Fibroblast of lung (primary cell): ENCODE measurements around the gene GRID2IP. TPM values are rescaled to one million over a fixed set of nuclear protein-coding genes. Genes with fewer than 3 reads are reported as not detected.

Source experiments
- DNase-seq, 2 donors: peaks; one replicate each; pipeline versions ENCODE4 v3.0.0 to v3.0.0-alpha.2; 2010; ENCODE audit warnings: low read depth in 2 of 2
- H2AFZ ChIP-seq: 2 replicates; pipeline ENCODE4 v1.5.1; 2012; ENCODE audit warnings: low read length, control low read depth, inconsistent platforms
- H3K27ac ChIP-seq: 2 replicates; pipeline ENCODE4 v1.5.1; 2011; ENCODE audit warnings: low read length, control low read depth; ENCODE audit not compliant: insufficient read depth
- H3K27me3 ChIP-seq: 2 replicates; pipeline ENCODE4 v1.5.1; 2011; ENCODE audit warnings: mild to moderate bottlenecking, low read length; ENCODE audit not compliant: control insufficient read depth, insufficient read depth
- H3K36me3 ChIP-seq: 2 replicates; pipeline ENCODE4 v1.5.1; 2011; ENCODE audit warnings: low read length; ENCODE audit not compliant: control insufficient read depth, insufficient read depth
- H3K4me1 ChIP-seq: 2 replicates; pipeline ENCODE4 v1.5.1; 2011; ENCODE audit warnings: low read length; ENCODE audit not compliant: control insufficient read depth, insufficient read depth; ENCODE audit errors: extremely low read depth
- H3K4me2 ChIP-seq: 2 replicates; pipeline ENCODE4 v1.5.1; 2011; ENCODE audit warnings: low read length, control low read depth; ENCODE audit not compliant: insufficient read depth; ENCODE audit errors: extremely low read depth
- H3K4me3 ChIP-seq, 4 experiments: fragments of 200-600 bp in 1 of 4; sonication (generic) in 1 of 4; replicated peaks in 1 of 4; 2 replicates each; pipeline ENCODE4 v1.5.1; 2011 to 2016; ENCODE audit warnings: low read length in 4 of 4, low read depth in 3 of 4, mild to moderate bottlenecking in 3 of 4, control low read depth in 2 of 4, inconsistent platforms in 1 of 4, mixed read lengths in 1 of 4; ENCODE audit not compliant: insufficient read depth in 1 of 4; ENCODE audit errors: control extremely low read depth in 1 of 4
- H3K79me2 ChIP-seq: 2 replicates; pipeline ENCODE4 v1.5.1; 2012; ENCODE audit warnings: mild to moderate bottlenecking, low read length, inconsistent platforms; ENCODE audit not compliant: control insufficient read depth, insufficient read depth
- H3K9ac ChIP-seq: 2 replicates; pipeline ENCODE4 v1.5.1; 2011; ENCODE audit warnings: mild to moderate bottlenecking, low read length, control low read depth; ENCODE audit not compliant: insufficient read depth
- H3K9me3 ChIP-seq: 2 replicates; pipeline ENCODE4 v1.5.1; 2012; ENCODE audit warnings: low read depth, low read length; ENCODE audit not compliant: control insufficient read depth, insufficient read depth
- H4K20me1 ChIP-seq: 2 replicates; pipeline ENCODE4 v1.5.1; 2011; ENCODE audit warnings: low read length; ENCODE audit not compliant: control insufficient read depth, insufficient read depth; ENCODE audit errors: extremely low read depth
- CTCF ChIP-seq, 2 donors: IDR thresholded peaks in 1 of 2; conservative IDR thresholded peaks in 1 of 2; 1 replicate in 1 of 2; 2 replicates in 1 of 2; pipeline ENCODE4 v1.5.1; 2011 to 2012; ENCODE audit warnings: low read length in 2 of 2, control low read depth in 1 of 2, inconsistent platforms in 1 of 2, low read depth in 1 of 2, mild to moderate bottlenecking in 1 of 2
- EZH2 ChIP-seq: IDR thresholded peaks from 2 replicates; pipeline ENCODE4 v1.5.1; 2012; ENCODE audit warnings: low read length, control low read depth, mild to moderate bottlenecking; ENCODE audit errors: missing control alignments
- polyA plus RNA-seq, 2 donors: library from polyadenylated mRNA; depleted of rRNA in 1 of 2; stranded (reverse) in 1 of 2; unstranded in 1 of 2; fragments of >200 nt; gene quantifications; 2 replicates each; pipeline ENCODE4 v1.2.1, GENCODE V29; 2011 to 2012; ENCODE audit warnings: missing spikeins in 1 of 2
- total RNA-seq: library from RNA; depleted of rRNA; stranded (reverse); fragments of >200 nt; gene quantifications from 2 replicates; pipeline ENCODE4 v1.2.1, GENCODE V29; 2014

The GRID2IP gene
- total and polyA plus RNA-seq, 2 donors (not counting 1 experiment from before 2014, with no cell fraction given), result not detected

- no peak for DNase-seq
- Histone ChIP-seq H3K9ac (no peak overlapping the region), H3K27me3 (no peaks in the 10 kb centered on the region), H3K4me1 (no peaks in the 10 kb centered on the region), H3K4me3 (no peak overlapping the region), H4K20me1 (no peaks in the 10 kb centered on the region), H2AFZ (no peak overlapping the region), H3K27ac (no peak overlapping the region), H3K36me3 (no peaks in the 10 kb centered on the region), H3K4me2 (no peak overlapping the region), H3K9me3 (no peaks in the 10 kb centered on the region), H3K79me2 (no peaks in the 10 kb centered on the region)
- no peak for TF ChIP-seq CTCF (conservative IDR thresholded peaks at IDR 0.05 in 1 of 2, IDR thresholded peaks at IDR 0.05 in 1 of 2; ENCODE audit: low read depth in 1 of 2, low read length in 2 of 2)
- TF ChIP-seq EZH2, result no peak
Measured at GRCh38 chr7:6542368-6542767, 8.9 kb downstream of the GRID2IP start.

GRCh38 chr7:6536262-6537260, 14.7 kb downstream of the GRID2IP start:
- no peaks in the 10 kb centered on the region for H3K79me2 ChIP-seq
- H3K4me1 ChIP-seq, result no peaks in the 10 kb centered on the region
- no peak overlapping the region for H2AFZ ChIP-seq
- H3K4me3 ChIP-seq, result no peak overlapping the region
- peak in 1 of 2 donors; percentile 22 for DNase-seq
- no peak overlapping the region for H3K9ac ChIP-seq
- H4K20me1 ChIP-seq, result no peaks in the 10 kb centered on the region
- no peaks in the 10 kb centered on the region for H3K9me3 ChIP-seq
- H3K4me2 ChIP-seq, result no peak overlapping the region
- H3K27me3 ChIP-seq, result peaks cover 9% of the 10 kb centered on the region
- TF ChIP-seq EZH2 (peak; percentile 66), CTCF (conservative IDR thresholded peaks at IDR 0.05 in 1 of 2, IDR thresholded peaks at IDR 0.05 in 1 of 2; ENCODE audit: low read depth in 1 of 2, low read length in 2 of 2) (no peak)
- no peak overlapping the region for H3K27ac ChIP-seq
- no peaks in the 10 kb centered on the region for H3K36me3 ChIP-seq

- no peak overlapping the region for H3K9ac ChIP-seq
- H3K27ac ChIP-seq, result no peak overlapping the region
- no peak overlapping the region for H3K4me2 ChIP-seq
- no peaks in the 10 kb centered on the region for H4K20me1 ChIP-seq
- H3K4me3 ChIP-seq, result no peak overlapping the region
- H3K9me3 ChIP-seq, result no peaks in the 10 kb centered on the region
- H3K36me3 ChIP-seq, result no peaks in the 10 kb centered on the region
- peaks cover 15% of the 10 kb centered on the region for H3K27me3 ChIP-seq
- no peaks in the 10 kb centered on the region for H3K79me2 ChIP-seq
- TF ChIP-seq CTCF (conservative IDR thresholded peaks at IDR 0.05 in 1 of 2, IDR thresholded peaks at IDR 0.05 in 1 of 2; ENCODE audit: low read depth in 1 of 2, low read length in 2 of 2) (no peak), EZH2 (no peak)
- no peak overlapping the region for H2AFZ ChIP-seq
- H3K4me1 ChIP-seq, result no peaks in the 10 kb centered on the region
- DNase-seq, result no peak
Measured at GRCh38 chr7:6533893-6534495, 17.3 kb downstream of the GRID2IP start.
